HL-60 (cell line): ENCODE measurements around the gene YPEL1.

ENCODE experiments used
- GABPA ChIP-seq: IDR thresholded peaks from 2 replicates; pipeline ENCODE4 v1.6.1; 2012; ENCODE audit warnings: low read depth
- TF ChIP-seq, protein P1 (sequence below): IDR thresholded peaks from one replicate; pipeline ENCODE4 v1.5.1; 2011; ENCODE audit warnings: low read length, control low read depth, inconsistent platforms; ENCODE audit not compliant: insufficient read depth

DNA sequence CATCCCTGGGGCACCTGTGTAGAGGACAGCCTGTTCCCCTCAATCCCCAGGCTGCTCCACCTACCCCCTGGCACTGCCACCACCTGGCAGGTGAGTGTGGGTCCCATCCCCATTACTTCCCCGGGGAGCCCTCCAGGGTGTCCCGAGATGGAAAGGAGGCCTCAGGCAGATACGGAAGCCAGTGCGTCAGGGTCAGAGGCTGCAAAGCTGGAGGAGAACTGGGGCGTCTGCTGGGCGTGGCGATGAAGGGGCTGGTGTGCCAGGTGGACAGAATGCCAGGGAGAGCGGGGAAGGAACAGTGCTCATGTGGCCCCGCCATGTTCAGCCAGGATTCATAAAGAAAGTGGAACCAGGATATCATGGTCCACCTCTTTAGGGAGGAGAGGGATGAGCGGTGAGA is 7.8 kb downstream of the YPEL1 start:
- TF ChIP-seq, protein P1, sequence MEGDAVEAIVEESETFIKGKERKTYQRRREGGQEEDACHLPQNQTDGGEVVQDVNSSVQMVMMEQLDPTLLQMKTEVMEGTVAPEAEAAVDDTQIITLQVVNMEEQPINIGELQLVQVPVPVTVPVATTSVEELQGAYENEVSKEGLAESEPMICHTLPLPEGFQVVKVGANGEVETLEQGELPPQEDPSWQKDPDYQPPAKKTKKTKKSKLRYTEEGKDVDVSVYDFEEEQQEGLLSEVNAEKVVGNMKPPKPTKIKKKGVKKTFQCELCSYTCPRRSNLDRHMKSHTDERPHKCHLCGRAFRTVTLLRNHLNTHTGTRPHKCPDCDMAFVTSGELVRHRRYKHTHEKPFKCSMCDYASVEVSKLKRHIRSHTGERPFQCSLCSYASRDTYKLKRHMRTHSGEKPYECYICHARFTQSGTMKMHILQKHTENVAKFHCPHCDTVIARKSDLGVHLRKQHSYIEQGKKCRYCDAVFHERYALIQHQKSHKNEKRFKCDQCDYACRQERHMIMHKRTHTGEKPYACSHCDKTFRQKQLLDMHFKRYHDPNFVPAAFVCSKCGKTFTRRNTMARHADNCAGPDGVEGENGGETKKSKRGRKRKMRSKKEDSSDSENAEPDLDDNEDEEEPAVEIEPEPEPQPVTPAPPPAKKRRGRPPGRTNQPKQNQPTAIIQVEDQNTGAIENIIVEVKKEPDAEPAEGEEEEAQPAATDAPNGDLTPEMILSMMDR: no peak
- no peak for TF ChIP-seq GABPA
